SK-N-SH (cell line): ENCODE results near the gene GRIN1. TPM values are rescaled to one million over a fixed set of nuclear protein-coding genes. Genes with fewer than 3 reads are reported as not detected.
A peak's percentile ranks its signal among the peaks of the same experiment; 100 is the strongest.

ENCODE experiments used
- CTCF ChIA-PET: fragments of 300-600, 350-600 bp; formaldehyde crosslinking; extraction: SDS; loops from one replicate; lab custom pipeline; 2021; lab: Yijun Ruan, JAX
- POLR2A ChIA-PET: fragments of 350-600 bp; sonication (Branson Sonifier 250); formaldehyde crosslinking; extraction: SDS; loops from one replicate; lab custom pipeline; 2020; ENCODE audit warnings: antibody characterized with exemption, inconsistent platforms; lab: Yijun Ruan, JAX
- DNase-seq: peaks from one replicate; pipeline ENCODE4 v3.0.0; 2012
- H2AFZ ChIP-seq: fragments of 200-600 bp; sonication (generic); 2 replicates; pipeline ENCODE4 v1.8.1; 2016; ENCODE audit warnings: antibody characterized with exemption, mild to moderate bottlenecking, low read depth
- H3F3A ChIP-seq: fragments of 200-600 bp; sonication (generic); replicated peaks from 2 replicates; pipeline ENCODE3; 2016; ENCODE audit warnings: antibody characterized with exemption, mild to moderate bottlenecking; ENCODE audit not compliant: insufficient read depth
- H3K27ac ChIP-seq, 2 experiments: fragments of 200-500 bp in 1 of 2; fragments of 200-600 bp in 1 of 2; sonication (Bioruptor generic) in 1 of 2; sonication (generic), shearing (Covaris generic) in 1 of 2; 2 replicates each; pipeline versions ENCODE4 v1.5.1 to v1.6.1; 2014 to 2016; ENCODE audit warnings: low read depth in 2 of 2, inconsistent platforms in 1 of 2, low read length in 1 of 2, mild to moderate bottlenecking in 1 of 2, mixed read lengths in 1 of 2
- H3K27me3 ChIP-seq: fragments of 200-600 bp; sonication (generic), shearing (Covaris generic); 2 replicates; pipeline ENCODE4 v1.6.1; 2016; ENCODE audit warnings: mixed run types; ENCODE audit not compliant: insufficient read depth
- H3K36me3 ChIP-seq, 2 experiments: fragments of 200-500 bp in 1 of 2; fragments of 200-600 bp in 1 of 2; sonication (Bioruptor generic) in 1 of 2; sonication (generic) in 1 of 2; replicated peaks in 1 of 2; 2 replicates each; pipeline versions ENCODE3 to v1.5.1; 2014 to 2016; ENCODE audit warnings: low read length in 1 of 2, mild to moderate bottlenecking in 1 of 2; ENCODE audit not compliant: insufficient read depth in 2 of 2, control insufficient read depth in 1 of 2
- H3K4me1 ChIP-seq, 2 experiments: fragments of 200-500 bp in 1 of 2; fragments of 200-600 bp in 1 of 2; sonication (Bioruptor generic) in 1 of 2; sonication (generic), shearing (Covaris generic) in 1 of 2; 2 replicates each; pipeline versions ENCODE4 v1.5.1 to v1.6.1; 2014 to 2016; ENCODE audit warnings: low read depth in 1 of 2, low read length in 1 of 2, mixed run types in 1 of 2; ENCODE audit not compliant: insufficient read depth in 2 of 2, control insufficient read depth in 1 of 2
- H3K4me2 ChIP-seq: fragments of 200-600 bp; sonication (generic), shearing (Covaris generic); 2 replicates; pipeline ENCODE4 v1.6.1; 2017; ENCODE audit warnings: mixed run types
- H3K4me3 ChIP-seq, 2 experiments: fragments of 200-500 bp in 1 of 2; fragments of 200-600 bp in 1 of 2; sonication (Bioruptor generic) in 1 of 2; sonication (generic), shearing (Covaris generic) in 1 of 2; 2 replicates each; pipeline versions ENCODE4 v1.5.1 to v1.8.1; 2014 to 2016; ENCODE audit warnings: low read depth in 2 of 2, inconsistent platforms in 1 of 2, low read length in 1 of 2, mild to moderate bottlenecking in 1 of 2, mixed read lengths in 1 of 2, moderate library complexity in 1 of 2
- H3K79me2 ChIP-seq: fragments of 200-600 bp; sonication (generic); 2 replicates; pipeline ENCODE4 v1.8.1; 2017; ENCODE audit warnings: mild to moderate bottlenecking; ENCODE audit not compliant: insufficient read depth
- H3K9ac ChIP-seq: fragments of 200-600 bp; sonication (generic); 2 replicates; pipeline ENCODE4 v1.6.1; 2017; ENCODE audit warnings: mixed run types
- H3K9me2 ChIP-seq: fragments of 200-600 bp; sonication (generic); 2 replicates; pipeline ENCODE4 v1.6.1; 2017; ENCODE audit warnings: mixed run types
- H3K9me3 ChIP-seq: fragments of 200-600 bp; sonication (generic); 2 replicates; pipeline ENCODE4 v1.6.1; 2017; ENCODE audit warnings: mixed run types, mild to moderate bottlenecking, moderate library complexity
- H4K20me1 ChIP-seq: fragments of 200-600 bp; sonication (generic); 2 replicates; pipeline ENCODE4 v1.6.1; 2017; ENCODE audit warnings: mild to moderate bottlenecking, mixed run types; ENCODE audit not compliant: insufficient read depth
- ELF1 ChIP-seq: IDR thresholded peaks from 2 replicates; pipeline ENCODE4 v1.4.0; 2012
- POLR2AphosphoS5 ChIP-seq: IDR thresholded peaks from 2 replicates; pipeline ENCODE4 v1.6.1; 2012; ENCODE audit warnings: low read depth, low read length
- REST ChIP-seq: IDR thresholded peaks from 2 replicates; pipeline ENCODE4 v1.6.1; 2012; ENCODE audit warnings: mild to moderate bottlenecking, low read depth, low read length, moderate library complexity
- RFX5 ChIP-seq: IDR thresholded peaks from 2 replicates; pipeline ENCODE4 v1.6.1; 2012; ENCODE audit warnings: mild to moderate bottlenecking, improper control_type of control experiment, low read length
- RXRA ChIP-seq: IDR thresholded peaks from 2 replicates; pipeline ENCODE4 v1.4.0; 2012; ENCODE audit warnings: low read depth, mild to moderate bottlenecking, borderline replicate concordance
- SIN3A ChIP-seq: IDR thresholded peaks from 2 replicates; pipeline ENCODE4 v1.6.1; 2012; ENCODE audit warnings: low read depth, mild to moderate bottlenecking, low read length, moderate library complexity, borderline replicate concordance
- SMC3 ChIP-seq: IDR thresholded peaks from 2 replicates; pipeline ENCODE4 v1.6.1; 2012; ENCODE audit warnings: low read depth, low read length, improper control_type of control experiment
- TEAD4 ChIP-seq: IDR thresholded peaks from 2 replicates; pipeline ENCODE4 v1.4.0; 2012; ENCODE audit warnings: mild to moderate bottlenecking, borderline replicate concordance; ENCODE audit not compliant: insufficient read depth
- USF1 ChIP-seq: IDR thresholded peaks from 2 replicates; pipeline ENCODE4 v1.4.0; 2012; ENCODE audit warnings: low read depth, borderline replicate concordance
- USF2 ChIP-seq: fragments of 150-350 bp; IDR thresholded peaks from 2 replicates; pipeline ENCODE4 v1.6.1; 2017; ENCODE audit warnings: antibody characterized with exemption, low read length, low read depth, borderline replicate concordance
- WGBS: methylation state at CpG from one replicate; pipeline ENCODE4 v1.1.6; 2017; ENCODE audit warnings: low lambda C conversion rate; 5-methylcytosine and 5-hydroxymethylcytosine counted together
- polyA plus RNA-seq, 3 experiments: library from polyadenylated mRNA; depleted of rRNA; stranded (reverse); fragments of >200 nt; gene quantifications; 2 replicates each; pipeline ENCODE4 v1.2.3, GENCODE V29; 2012

GRIN1 gene
- polyA plus RNA-seq, 1 of the 3 experiments (the other 2 are of a cell fraction), result not detected

- Histone ChIP-seq H3K4me3 (no peak overlapping the region), H4K20me1 (peaks cover 15% of the 10 kb centered on the region), H3K4me1 (peaks cover 22 to 55% of the 10 kb centered on the region in 2 experiments), H3K9me3 (no peaks in the 10 kb centered on the region), H3F3A (peaks cover 14% of the 10 kb centered on the region), H2AFZ (no peak overlapping the region), H3K27me3 (no peaks in the 10 kb centered on the region), H3K36me3 (no peaks in the 10 kb centered on the region), H3K79me2 (peaks cover 81% of the 10 kb centered on the region), H3K27ac (no peak overlapping the region), H3K9me2 (no peaks in the 10 kb centered on the region), H3K4me2 (no peak overlapping the region), H3K9ac (no peak overlapping the region)
- WGBS, result 86% methylated on average over 8 of the region's 8 CpGs
- POLR2A ChIA-PET, result interaction anchor here (1.2 kb wide), 1 partner anchor 64 kb away, joined by 3 read pairs; the partner anchor contains the start of gene GRIN1
- TF ChIP-seq RFX5 (no peak), REST (no peak), ELF1 (no peak), SIN3A (no peak), USF1 (no peak), SMC3 (no peak), RXRA (no peak), TEAD4 (no peak), POLR2AphosphoS5 (no peak)
- CTCF ChIA-PET, result no interaction called here
- no peak for DNase-seq
Measured at GRCh38 chr9:137202966-137203365, 64.0 kb downstream of the GRIN1 start.

- CTCF ChIA-PET, result interaction anchor here (0.8 to 2.5 kb wide), 6 partner anchors 15 to 155 kb away, joined by 4 to 9 read pairs (median 4); partner anchors contain the start of gene RNF224
- Histone ChIP-seq H3K27me3 (no peaks in the 10 kb centered on the region), H3K4me2 (peak overlapping the region; percentile 100), H3K27ac (no peak overlapping the region; a peak in 1 of 4 replicates), H3K79me2 (peaks cover 69% of the 10 kb centered on the region), H3K9ac (peak overlapping the region; percentile 99), H3K4me3 (peak overlapping the region; percentile 87 to 100), H3K9me2 (no peaks in the 10 kb centered on the region), H3K9me3 (no peaks in the 10 kb centered on the region), H3K36me3 (no peaks in the 10 kb centered on the region)
- POLR2A ChIA-PET, result interaction anchor here (0.6 to 1.5 kb wide), 9 partner anchors 9 to 165 kb away, joined by 3 to 6 read pairs (median 3); partner anchors contain the start of genes RNF224 and SSNA1
- 4% methylated on average over 13 of the region's 21 CpGs for WGBS
- TF ChIP-seq USF1 (no peak), USF2 (no peak)
- TF ChIP-seq, all 33 proteins: peak for 0
- Histone ChIP-seq H4K20me1 (no peaks in the 10 kb centered on the region), H3F3A (peaks cover 14% of the 10 kb centered on the region), H2AFZ (peak overlapping the region; percentile 56; the same call in 1 of the 2 replicates), H3K4me1 (peaks cover 11 to 38% of the 10 kb centered on the region in 2 experiments)
- DNase-seq, result no peak
Measured at GRCh38 chr9:137204731-137205125, 65.8 kb downstream of the GRIN1 start.
